ENCODE results near the gene PEX19. TPM values are rescaled to one million over a fixed set of nuclear protein-coding genes. Genes with fewer than 3 reads are reported as not detected.

The PEX19 gene
- total and polyA plus RNA-seq, 10 of the 15 experiments (the other 5 are each of a cell fraction or from before 2014, with no cell fraction given): 27.1 to 58.1 (median 39.6) TPM

DNA sequence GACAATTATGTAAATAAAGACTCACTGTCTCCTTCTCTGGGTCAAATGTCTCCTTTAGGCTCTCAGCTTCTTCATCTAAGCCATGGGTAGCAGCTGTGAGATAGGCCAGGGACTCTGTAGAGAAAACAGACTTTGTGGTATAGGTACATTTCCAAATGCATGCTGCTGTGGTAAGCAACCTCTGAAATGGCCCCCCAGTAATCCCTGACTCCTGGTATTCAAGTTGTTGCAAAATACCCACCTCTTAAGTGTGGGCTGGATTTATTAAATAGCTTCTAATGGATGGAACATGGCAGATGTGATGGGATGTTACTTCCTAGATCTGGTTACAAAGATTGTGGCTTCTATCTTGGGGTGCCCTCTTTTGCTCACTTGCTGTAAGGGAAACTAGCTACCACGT, 11.1 kb upstream of the PEX19 start (continued):
- TF ChIP-seq ZNF687 (IDR thresholded peaks at IDR 0.05): no peak
- no peak for TF ChIP-seq IRF5 (IDR thresholded peaks at IDR 0.05; ENCODE audit: borderline replicate concordance)

- WGBS (ENCODE audit: insufficient coverage, insufficient replicate concordance, low lambda C conversion rate, missing lambda C conversion rate): 81% methylated on average over 8 of the region's 8 CpGs
- peaks cover 44 to 47% of the 10 kb centered on the region in 2 experiments for H3K36me3 ChIP-seq (ENCODE audit: control insufficient read depth in 2 of 2, insufficient read depth in 2 of 2, low read length in 1 of 2)
- H3K4me2 ChIP-seq (ENCODE audit: control insufficient read depth, insufficient read depth): no peak overlapping the region
- ChIA-PET RAD21 (ENCODE audit: unreplicated experiment) (interaction anchor here (0.6 to 5.5 kb wide), 9 partner anchors 13 to 192 kb away, joined by 3 to 105 read pairs (median 14); partner anchors contain the start of genes CASQ1 and DCAF8), POLR2A (interaction anchor here (0.6 kb wide), 1 partner anchor 682 kb away, joined by 4 read pairs; no protein-coding TSS in a partner anchor), SMC1A (ENCODE audit: uncharacterized antibody, unreplicated experiment) (interaction anchor here (0.7 to 5.0 kb wide), 11 partner anchors 8 to 190 kb away, joined by 3 to 98 read pairs (median 13); partner anchors contain the start of genes CASQ1 and PEX19), CTCF (interaction anchor here (0.8 to 10.7 kb wide), 28 partner anchors 10 to 475 kb away, joined by 3 to 231 read pairs (median 15); partner anchors contain the start of genes CASQ1, COPA and NCSTN)
- no peaks in the 10 kb centered on the region for H3K79me2 ChIP-seq (ENCODE audit: control insufficient read depth, insufficient read depth, low read length)
- no peak overlapping the region for H2AFZ ChIP-seq (ENCODE audit: control insufficient read depth, low read depth, low read length)
- no peaks in the 10 kb centered on the region for H3K4me1 ChIP-seq (ENCODE audit: control insufficient read depth, insufficient read depth, low read length)
- no peak overlapping the region for H3K9ac ChIP-seq (ENCODE audit: control insufficient read depth, insufficient read depth, low read length)
- ATAC-seq (no peak), DNase-seq (ENCODE audit: low read depth, low spot score) (no peak), FAIRE-seq (no peak)
- no peak overlapping the region for H3K27ac ChIP-seq (ENCODE audit: control insufficient read depth, insufficient read depth)
- H3K9me3 ChIP-seq (replicated peaks; ENCODE audit: control insufficient read depth, insufficient read depth, low read length): no peaks in the 10 kb centered on the region
- H3K27me3 ChIP-seq (replicated peaks in 1 of 2; ENCODE audit: control insufficient read depth in 2 of 2, insufficient read depth in 2 of 2, low read length in 1 of 2): no peaks in the 10 kb centered on the region
- intact Hi-C loops (cut with micrococcal nuclease; ENCODE audit: unreplicated experiment): loop anchor here (5.0 kb wide), 1 partner anchor 41 kb away; no protein-coding TSS in a partner anchor
- no TSS peak for BruUV-seq (replicated peaks)
- in situ Hi-C loops (cut with MboI): loop anchor here (5.0 kb wide), 2 partner anchors 101 to 196 kb away; partner anchors contain the start of genes CASQ1 and IGSF8
- H4K20me1 ChIP-seq (ENCODE audit: control insufficient read depth, insufficient read depth): no peaks in the 10 kb centered on the region
- H3K4me3 ChIP-seq: no peak overlapping the region
- TF ChIP-seq ZBTB40 (IDR thresholded peaks at IDR 0.05; ENCODE audit: borderline replicate concordance) (no peak), FOXM1 (IDR thresholded peaks at IDR 0.05; ENCODE audit: low read depth, low read length) (no peak)
- TF ChIP-seq, protein P1, sequence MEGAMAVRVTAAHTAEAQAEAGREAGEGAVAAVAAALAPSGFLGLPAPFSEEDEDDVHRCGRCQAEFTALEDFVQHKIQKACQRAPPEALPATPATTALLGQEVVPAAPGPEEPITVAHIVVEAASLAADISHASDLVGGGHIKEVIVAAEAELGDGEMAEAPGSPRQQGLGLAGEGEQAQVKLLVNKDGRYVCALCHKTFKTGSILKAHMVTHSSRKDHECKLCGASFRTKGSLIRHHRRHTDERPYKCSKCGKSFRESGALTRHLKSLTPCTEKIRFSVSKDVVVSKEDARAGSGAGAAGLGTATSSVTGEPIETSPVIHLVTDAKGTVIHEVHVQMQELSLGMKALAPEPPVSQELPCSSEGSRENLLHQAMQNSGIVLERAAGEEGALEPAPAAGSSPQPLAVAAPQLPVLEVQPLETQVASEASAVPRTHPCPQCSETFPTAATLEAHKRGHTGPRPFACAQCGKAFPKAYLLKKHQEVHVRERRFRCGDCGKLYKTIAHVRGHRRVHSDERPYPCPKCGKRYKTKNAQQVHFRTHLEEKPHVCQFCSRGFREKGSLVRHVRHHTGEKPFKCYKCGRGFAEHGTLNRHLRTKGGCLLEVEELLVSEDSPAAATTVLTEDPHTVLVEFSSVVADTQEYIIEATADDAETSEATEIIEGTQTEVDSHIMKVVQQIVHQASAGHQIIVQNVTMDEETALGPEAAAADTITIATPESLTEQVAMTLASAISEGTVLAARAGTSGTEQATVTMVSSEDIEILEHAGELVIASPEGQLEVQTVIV (IDR thresholded peaks at IDR 0.05; ENCODE audit: borderline replicate concordance, partially characterized antibody): no peak
Observed at GRCh38 chr1:160293020-160293968, 8.4 kb upstream of the PEX19 start.
